OCI-M2 (cell line): ENCODE measurements around the gene CAMK2B.
"Not testable (repeated sequence)": the region's sequence is repeated elsewhere in the genome, so short reads cannot be mapped to it uniquely, and the experiment has no call there.

Experiments
- DNase-seq: peaks from one replicate; lab custom pipeline; 2025; ENCODE audit not compliant: unreplicated experiment; lab: John Stamatoyannopoulos, UW

Gene CAMK2B

GRCh38 chr7:44219371-44220045 lies 105.9 kb downstream of the CAMK2B start:
- no peak for DNase-seq

- DNase-seq: no peak
Measured at GRCh38 chr7:44218418-44219201, 106.8 kb downstream of the CAMK2B start.

GRCh38 chr7:44217852-44218402 lies 107.5 kb downstream of the CAMK2B start:
- DNase-seq: no peak

GRCh38 chr7:44217223-44217714 lies 108.1 kb downstream of the CAMK2B start:
- no peak for DNase-seq

GRCh38 chr7:44216521-44217222 lies 108.7 kb downstream of the CAMK2B start:
- no peak for DNase-seq

- no peak for DNase-seq
Measured at GRCh38 chr7:44216019-44216418, 109.4 kb downstream of the CAMK2B start.

- no peak for DNase-seq
Measured at GRCh38 chr7:44215531-44215930, 109.9 kb downstream of the CAMK2B start.

GRCh38 chr7:44213877-44214388 lies 111.5 kb downstream of the CAMK2B start:
- no peak for DNase-seq

GRCh38 chr7:44213206-44213876 lies 112.1 kb downstream of the CAMK2B start:
- DNase-seq: no peak

- DNase-seq: no peak
Measured at GRCh38 chr7:44212581-44213184, 112.7 kb downstream of the CAMK2B start.

GRCh38 chr7:44212018-44212417 lies 113.4 kb downstream of the CAMK2B start:
- no peak for DNase-seq

- DNase-seq: no peak
Measured at GRCh38 chr7:44211126-44211675, 114.2 kb downstream of the CAMK2B start.

GRCh38 chr7:44210107-44210506 lies 115.3 kb downstream of the CAMK2B start:
- DNase-seq: no peak

- no peak for DNase-seq
Measured at GRCh38 chr7:44208085-44208484, 117.3 kb downstream of the CAMK2B start.

- no peak for DNase-seq
Measured at GRCh38 chr7:44206008-44206407, 119.4 kb downstream of the CAMK2B start.

GRCh38 chr7:44201813-44202212 lies 123.6 kb downstream of the CAMK2B start:
- DNase-seq: no peak

GRCh38 chr7:44200699-44201461 lies 124.5 kb downstream of the CAMK2B start, which contains the start of gene YKT6:
Gene YKT6 (plus strand): TSS chr7:44200978. CDS start chr7:44201136, 158 bp downstream.
- peak; percentile 21 for DNase-seq

- DNase-seq: not testable (repeated sequence)
Measured at GRCh38 chr7:44200163-44200562, 125.2 kb downstream of the CAMK2B start.

- DNase-seq: no peak
Measured at GRCh38 chr7:44197474-44197873, 127.9 kb downstream of the CAMK2B start.
